ENCODE data around the gene ERAP2. TPM values are rescaled to one million over a fixed set of nuclear protein-coding genes. Genes with fewer than 3 reads are reported as not detected.

Gene ERAP2
- total and polyA plus RNA-seq, 10 of the 15 experiments (the other 5 are each of a cell fraction or from before 2014, with no cell fraction given), result 4.0 to 28.7 (median 11.7) TPM

- Histone ChIP-seq H3K27me3 (replicated peaks in 1 of 2; ENCODE audit: control insufficient read depth in 2 of 2, insufficient read depth in 2 of 2, low read length in 1 of 2) (no peaks in the 10 kb centered on the region), H3K4me2 (ENCODE audit: control insufficient read depth, insufficient read depth) (no peak overlapping the region), H4K20me1 (ENCODE audit: control insufficient read depth, insufficient read depth) (no peaks in the 10 kb centered on the region), H3K9me3 (replicated peaks; ENCODE audit: control insufficient read depth, insufficient read depth, low read length) (no peaks in the 10 kb centered on the region), H3K9ac (ENCODE audit: control insufficient read depth, insufficient read depth, low read length) (no peak overlapping the region), H3K27ac (ENCODE audit: control insufficient read depth, insufficient read depth) (no peak overlapping the region), H3K79me2 (ENCODE audit: control insufficient read depth, insufficient read depth, low read length) (no peaks in the 10 kb centered on the region), H3K4me3 (no peak overlapping the region), H3K36me3 (ENCODE audit: control insufficient read depth in 2 of 2, insufficient read depth in 2 of 2, low read length in 1 of 2) (peaks cover 0 to 22% of the 10 kb centered on the region in 2 experiments; a peak in 3 of 4 replicates), H2AFZ (ENCODE audit: control insufficient read depth, low read depth, low read length) (no peak overlapping the region), H3K4me1 (ENCODE audit: control insufficient read depth, insufficient read depth, low read length) (no peaks in the 10 kb centered on the region)
- POLR2A ChIA-PET, result no interaction called here
- SMC1A ChIA-PET (ENCODE audit: uncharacterized antibody, unreplicated experiment), result interaction anchor here (1.5 to 2.2 kb wide), 3 partner anchors 11 to 88 kb away, joined by 4 to 6 read pairs (median 4); no protein-coding TSS in a partner anchor
- ATAC-seq (no peak), DNase-seq (ENCODE audit: low read depth, low spot score) (no peak), FAIRE-seq (no peak)
- in situ Hi-C loops (cut with MboI) (no loop called here), intact Hi-C loops (cut with micrococcal nuclease; ENCODE audit: unreplicated experiment) (no loop called here)
- CTCF ChIA-PET, result interaction anchor here (1.0 to 3.1 kb wide), 3 partner anchors 12 to 157 kb away, joined by 3 to 12 read pairs (median 12); no protein-coding TSS in a partner anchor
- TF ChIP-seq ZBED1 (IDR thresholded peaks at IDR 0.05; ENCODE audit: borderline replicate concordance) (no peak), MAX (IDR thresholded peaks at IDR 0.05; ENCODE audit: low read depth, low read length) (no peak), EZH2 (IDR thresholded peaks at IDR 0.05; ENCODE audit: borderline replicate concordance, control insufficient read depth, low read depth, low read length) (no peak)
- 98% methylated on average over 4 of the region's 4 CpGs for WGBS (ENCODE audit: insufficient coverage, insufficient replicate concordance, low lambda C conversion rate, missing lambda C conversion rate)
- RAD21 ChIA-PET (ENCODE audit: unreplicated experiment), result no interaction called here
- no TSS peak for BruUV-seq (replicated peaks)
Observed at GRCh38 chr5:96909435-96909834, 33.1 kb downstream of the ERAP2 start.

GRCh38 chr5:96911139-96911538 is 34.8 kb downstream of the ERAP2 start:
- intact Hi-C loops (cut with micrococcal nuclease; ENCODE audit: unreplicated experiment) (no loop called here), in situ Hi-C loops (cut with MboI) (no loop called here)
- H3K27ac ChIP-seq (ENCODE audit: control insufficient read depth, insufficient read depth), result no peak overlapping the region
- no peak overlapping the region for H3K4me2 ChIP-seq (ENCODE audit: control insufficient read depth, insufficient read depth)
- H4K20me1 ChIP-seq (ENCODE audit: control insufficient read depth, insufficient read depth), result no peaks in the 10 kb centered on the region
- FAIRE-seq (no peak), DNase-seq (ENCODE audit: low read depth, low spot score) (no peak), ATAC-seq (no peak)
- no peaks in the 10 kb centered on the region for H3K4me1 ChIP-seq (ENCODE audit: control insufficient read depth, insufficient read depth, low read length)
- TF ChIP-seq SP1 (IDR thresholded peaks at IDR 0.05; ENCODE audit: low read depth, low read length) (no peak), RUNX3 (IDR thresholded peaks at IDR 0.05; ENCODE audit: low read length) (no peak), HDAC6 (IDR thresholded peaks at IDR 0.05; ENCODE audit: unreplicated experiment) (no peak), SPI1 (IDR thresholded peaks at IDR 0.05; ENCODE audit: borderline replicate concordance, insufficient read depth, low read depth, low read length) (no peak), BCL11A (IDR thresholded peaks at IDR 0.05; ENCODE audit: low read depth, low read length) (no peak), IRF3 (IDR thresholded peaks at IDR 0.05) (no peak), SIX5 (IDR thresholded peaks at IDR 0.05; ENCODE audit: low read depth, low read length, severe bottlenecking) (no peak), SMARCA5 (IDR thresholded peaks at IDR 0.05) (no peak), CBX3 (IDR thresholded peaks at IDR 0.05; ENCODE audit: borderline replicate concordance, low read depth) (no peak), RB1 (IDR thresholded peaks at IDR 0.05; ENCODE audit: borderline replicate concordance) (no peak), CHD1 (IDR thresholded peaks at IDR 0.05; ENCODE audit: low read depth, low read length) (no peak)
- no peaks in the 10 kb centered on the region for H3K9me3 ChIP-seq (replicated peaks; ENCODE audit: control insufficient read depth, insufficient read depth, low read length)
- no TSS peak for BruUV-seq (replicated peaks)
- ChIA-PET SMC1A (ENCODE audit: uncharacterized antibody, unreplicated experiment) (interaction anchor here (0.7 to 2.2 kb wide), 6 partner anchors 11 to 86 kb away, joined by 3 to 6 read pairs (median 4); no protein-coding TSS in a partner anchor), RAD21 (ENCODE audit: unreplicated experiment) (interaction anchor here (1.3 kb wide), 1 partner anchor 14 kb away, joined by 4 read pairs; no protein-coding TSS in a partner anchor), CTCF (interaction anchor here (1.3 to 3.1 kb wide), 4 partner anchors 10 to 252 kb away, joined by 3 to 12 read pairs (median 9); no protein-coding TSS in a partner anchor), POLR2A (interaction anchor here (0.5 kb wide), 1 partner anchor 39 kb away, joined by 4 read pairs; no protein-coding TSS in a partner anchor)
- peaks cover 0 to 15% of the 10 kb centered on the region in 2 experiments; a peak in 2 of 4 replicates for H3K36me3 ChIP-seq (ENCODE audit: control insufficient read depth in 2 of 2, insufficient read depth in 2 of 2, low read length in 1 of 2)
- H3K9ac ChIP-seq (ENCODE audit: control insufficient read depth, insufficient read depth, low read length), result no peak overlapping the region
- no peaks in the 10 kb centered on the region for H3K79me2 ChIP-seq (ENCODE audit: control insufficient read depth, insufficient read depth, low read length)
- H2AFZ ChIP-seq (ENCODE audit: control insufficient read depth, low read depth, low read length), result no peak overlapping the region
- no peaks in the 10 kb centered on the region for H3K27me3 ChIP-seq (replicated peaks in 1 of 2; ENCODE audit: control insufficient read depth in 2 of 2, insufficient read depth in 2 of 2, low read length in 1 of 2)
- no peak overlapping the region for H3K4me3 ChIP-seq
- WGBS (ENCODE audit: insufficient coverage, insufficient replicate concordance, low lambda C conversion rate, missing lambda C conversion rate), result 97% methylated on average over 2 of the region's 2 CpGs

Data from GM12878 (cell line).